Raji (cell line): Measurements from ENCODE around the gene SLC15A4.

Source experiments
- POLR2A ChIP-seq: IDR thresholded peaks from 2 replicates; pipeline ENCODE4 v1.6.1; 2011; ENCODE audit warnings: low read depth, low read length, control low read depth; ENCODE audit not compliant: insufficient read depth

SLC15A4 gene

DNA sequence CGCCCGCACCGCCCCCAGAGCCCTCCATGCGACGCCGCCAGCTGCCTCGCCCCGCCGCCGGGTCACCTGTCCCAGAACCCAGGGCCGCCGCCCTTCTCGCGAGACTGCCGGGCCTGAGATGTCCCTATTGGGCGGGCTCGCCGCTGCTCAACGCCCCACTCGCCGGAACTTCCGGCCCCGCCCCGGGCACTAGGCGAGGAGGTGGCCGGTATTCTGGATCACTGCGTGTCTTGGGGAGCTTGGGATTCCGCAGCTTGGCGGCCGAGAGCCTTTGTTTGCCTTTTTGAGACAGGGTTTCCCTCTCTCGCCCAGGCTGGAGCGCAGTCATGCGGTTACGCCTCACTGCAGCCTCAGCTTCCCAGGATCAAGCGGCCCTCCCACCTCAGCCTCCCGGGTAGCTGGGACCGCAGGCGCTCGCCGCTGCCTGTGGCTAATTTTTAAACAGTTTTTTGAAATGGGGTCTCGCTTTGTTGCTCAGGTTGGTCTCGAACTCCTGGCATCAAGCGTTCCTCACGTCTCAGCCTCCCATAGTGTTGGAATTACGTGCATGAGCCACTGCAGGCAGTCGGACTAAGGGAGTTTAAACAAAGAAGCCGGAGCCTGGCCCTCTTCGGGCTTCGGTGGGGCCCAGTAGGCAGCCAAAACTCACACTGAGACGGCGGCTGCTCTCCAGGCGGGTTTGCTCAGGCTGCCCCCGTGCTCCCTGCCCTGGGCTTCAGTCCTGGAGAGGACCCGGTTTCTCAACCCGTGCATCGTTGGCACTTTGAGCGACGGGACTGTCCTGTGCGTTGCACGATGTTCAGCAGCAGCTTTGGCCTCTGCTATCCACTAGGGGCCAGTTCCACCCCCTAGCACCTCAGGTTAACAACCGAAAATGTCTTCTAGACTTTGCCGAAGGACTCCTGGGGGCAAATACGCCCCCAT, at the start of gene SLC15A4:
Gene SLC15A4 (minus strand): TSS at position 43 of the 924 bp plus-strand sequence. CDS start 15 bp downstream, at position 28.
- peak; percentile 89 for TF ChIP-seq POLR2A

DNA sequence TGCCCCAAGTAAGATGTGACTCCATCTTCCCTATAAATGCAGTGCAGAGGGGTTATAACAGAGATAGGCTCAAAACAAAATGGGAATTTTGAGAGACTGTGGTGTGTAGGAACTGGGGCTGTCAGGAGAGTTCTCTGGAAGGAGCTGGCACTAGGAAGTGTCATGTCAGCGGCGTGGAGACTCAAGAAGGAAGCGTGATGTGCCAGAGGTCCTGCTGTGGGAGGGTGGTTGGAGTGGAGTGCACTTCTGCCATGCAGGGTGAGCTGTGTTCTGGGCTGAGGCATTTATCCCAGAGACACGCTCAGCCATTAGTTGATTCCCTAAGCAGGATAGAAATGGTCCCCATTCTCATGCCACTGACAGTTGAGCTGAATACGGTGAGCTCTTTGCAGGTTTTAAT, 48.5 kb upstream of the SLC15A4 start:
- TF ChIP-seq POLR2A, result no peak

DNA sequence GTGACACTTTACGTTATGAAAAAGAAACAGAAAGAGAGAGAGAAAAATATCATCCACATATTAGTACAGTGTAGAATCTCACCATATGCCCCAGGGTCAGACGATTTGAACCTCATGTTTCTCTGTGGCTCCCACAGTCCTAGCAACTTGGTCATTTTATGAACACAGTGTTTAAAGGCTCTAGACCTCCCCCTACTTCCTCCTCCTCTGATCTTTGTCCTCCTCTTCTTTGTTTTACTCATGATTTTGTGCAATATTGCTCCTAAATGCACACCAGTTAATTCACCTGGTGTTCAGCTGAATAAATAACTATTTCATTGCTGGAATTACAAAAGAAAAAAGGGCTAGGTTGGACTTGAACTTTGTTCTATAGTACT, 47.7 kb upstream of the SLC15A4 start:
- no peak for TF ChIP-seq POLR2A

DNA sequence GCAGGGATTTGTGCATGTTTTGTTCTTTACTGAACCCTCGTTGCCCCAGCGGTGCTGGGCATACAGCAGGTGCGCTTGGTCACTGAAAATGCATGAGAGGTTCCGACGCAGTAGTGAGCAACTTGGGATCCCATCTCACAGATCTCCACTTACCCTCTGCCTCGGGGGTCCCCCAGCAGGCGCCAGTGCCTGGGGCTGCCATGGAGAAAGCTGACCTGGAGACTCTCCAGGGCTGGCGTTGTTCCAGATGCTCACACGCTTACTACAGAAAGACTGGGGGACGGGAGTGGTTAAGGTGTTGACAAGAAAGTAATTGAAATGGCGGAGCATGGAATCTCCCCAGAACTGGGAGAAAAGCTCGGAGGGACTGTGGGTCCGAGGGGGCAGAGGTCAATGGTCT, 43.7 kb upstream of the SLC15A4 start:
- TF ChIP-seq POLR2A, result no peak

DNA sequence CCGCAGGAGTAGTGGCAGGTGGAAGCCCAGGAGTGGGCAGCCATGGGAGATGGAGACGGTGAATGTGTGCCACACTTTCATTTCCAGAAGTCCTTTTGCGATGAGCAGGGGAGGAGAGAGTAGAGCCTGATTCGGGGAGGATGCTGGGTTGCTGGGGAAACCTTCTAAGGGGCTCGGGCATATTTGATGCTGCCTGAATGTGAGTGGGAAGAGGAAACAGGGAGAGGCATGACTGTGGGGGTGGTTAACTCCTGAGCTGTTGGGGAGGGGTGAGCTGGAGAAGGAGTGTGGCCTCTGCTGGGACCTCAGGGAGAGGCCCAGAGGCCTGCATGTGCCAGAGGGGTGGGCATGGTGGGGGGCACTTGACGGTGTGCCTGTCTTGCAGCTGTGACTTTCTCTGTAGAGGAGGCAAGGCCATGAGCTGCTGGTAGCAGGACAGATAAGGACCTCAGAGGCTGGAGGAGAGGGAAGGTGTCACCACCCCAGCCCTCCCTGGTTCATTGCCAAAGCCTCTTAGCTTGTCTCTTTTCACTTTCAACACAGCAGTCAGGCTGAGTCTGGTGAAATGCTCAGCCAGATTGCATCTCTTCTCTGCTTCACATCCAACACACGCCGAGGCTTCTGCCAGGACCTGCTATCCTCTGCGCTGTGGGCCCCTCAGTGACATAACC, 40.9 kb upstream of the SLC15A4 start:
- TF ChIP-seq POLR2A, result no peak

DNA sequence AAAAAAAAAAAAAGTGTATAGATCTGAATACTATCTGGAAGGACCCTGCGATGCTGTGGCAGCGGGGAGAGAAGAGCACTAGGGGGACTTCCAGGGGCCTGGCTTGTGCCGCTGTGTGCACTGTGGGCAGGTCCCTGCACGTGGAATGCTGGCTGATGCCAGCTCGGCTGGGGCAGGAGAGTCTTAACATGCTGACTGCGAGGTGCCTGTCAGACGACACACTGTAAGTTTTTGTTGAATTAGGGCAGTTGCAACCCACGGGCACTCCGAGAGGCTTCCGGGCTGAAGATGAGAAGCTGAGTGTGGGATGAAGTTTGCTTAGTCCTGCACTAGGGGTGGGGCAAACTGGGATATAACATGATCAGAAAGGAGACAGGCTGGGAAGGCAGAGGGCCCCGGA, 40.2 kb upstream of the SLC15A4 start:
- no peak for TF ChIP-seq POLR2A

DNA sequence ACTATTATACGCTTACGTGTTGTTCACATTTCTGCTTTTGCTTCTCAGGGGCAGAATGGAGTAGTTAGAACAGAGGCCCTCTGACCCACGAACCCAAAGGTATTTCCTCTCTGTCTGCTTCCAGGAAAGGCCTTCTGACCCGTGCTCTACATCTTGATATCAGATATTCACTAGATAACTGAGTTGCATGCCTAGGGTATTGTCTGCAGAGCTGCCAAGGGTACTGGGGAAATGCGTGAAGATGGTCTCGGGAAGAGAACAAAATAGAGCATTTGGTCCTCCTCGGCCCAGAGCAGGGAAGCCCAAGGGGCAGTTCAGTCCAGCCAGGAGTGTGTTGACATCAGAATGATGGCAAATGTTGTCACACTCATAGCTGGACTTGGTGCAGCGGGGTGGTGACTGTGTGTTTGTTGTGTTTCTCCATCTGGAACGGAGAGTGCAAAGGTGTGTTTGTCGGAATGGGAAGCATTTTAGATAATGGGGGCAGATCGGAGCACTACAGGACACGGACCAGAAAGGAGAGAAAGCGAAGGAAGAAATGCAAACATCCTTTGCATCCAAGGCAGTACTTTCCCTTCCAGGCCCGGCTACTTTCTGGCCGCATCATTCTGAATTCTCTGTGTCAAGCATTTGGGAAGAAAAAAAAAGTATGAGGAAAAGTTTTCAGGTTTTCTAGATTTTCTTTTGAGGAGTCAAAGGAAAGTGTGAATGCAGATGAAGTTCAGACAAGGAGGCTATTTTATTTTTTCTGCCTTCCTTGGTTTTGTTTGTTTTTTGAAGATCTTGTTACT, 37.7 kb upstream of the SLC15A4 start:
- no peak for TF ChIP-seq POLR2A

DNA sequence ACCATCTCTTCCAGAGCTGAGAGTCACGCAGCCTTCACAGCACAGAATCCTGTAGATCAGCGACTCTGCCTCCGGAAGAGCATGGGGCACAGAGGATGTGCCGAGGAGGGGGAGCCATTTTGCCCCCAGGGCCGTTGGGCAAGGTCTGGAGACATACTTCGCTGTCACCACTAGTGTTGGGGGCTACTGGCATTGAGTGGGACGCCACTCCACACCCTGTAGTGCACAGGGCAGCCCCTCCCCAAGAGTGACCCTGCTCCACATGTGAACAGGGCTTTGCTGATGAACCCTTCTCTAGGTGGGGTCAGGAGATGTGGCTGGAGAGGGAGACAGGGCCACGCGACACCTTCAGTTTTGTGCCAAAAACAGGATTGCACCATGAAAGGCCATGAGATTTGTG, 35.6 kb upstream of the SLC15A4 start:
- TF ChIP-seq POLR2A, result no peak

DNA sequence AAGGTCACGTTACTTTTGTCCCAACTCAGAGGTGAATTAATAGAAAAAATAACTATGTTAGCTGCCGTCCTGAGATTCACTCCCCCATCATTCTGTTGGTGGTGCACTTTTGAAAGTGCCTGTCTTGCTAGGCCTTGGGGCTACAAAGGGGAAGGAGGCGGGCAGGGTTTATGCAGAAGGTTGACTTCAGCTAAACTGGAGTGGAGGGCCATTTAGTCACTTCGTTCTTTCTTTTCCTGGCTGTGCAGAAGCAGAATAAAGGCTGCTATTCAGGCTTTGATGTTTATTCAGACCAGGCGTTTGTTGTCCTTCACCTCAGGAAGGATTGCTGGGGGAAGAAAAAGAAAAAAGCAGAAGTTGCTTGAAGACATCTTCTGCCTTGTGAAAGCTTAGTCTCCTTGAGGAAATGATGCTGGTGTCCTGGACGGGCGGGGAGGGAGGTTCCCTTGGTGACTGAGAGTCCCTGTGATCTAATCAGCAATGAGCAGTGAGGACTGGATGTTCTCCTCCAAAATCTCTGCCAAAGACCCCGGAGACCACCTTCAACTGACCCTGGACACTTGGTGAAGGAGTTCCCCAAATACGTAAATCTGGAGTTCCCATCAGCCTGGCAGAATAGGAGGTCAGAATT, 33.5 kb upstream of the SLC15A4 start:
- TF ChIP-seq POLR2A, result no peak

DNA sequence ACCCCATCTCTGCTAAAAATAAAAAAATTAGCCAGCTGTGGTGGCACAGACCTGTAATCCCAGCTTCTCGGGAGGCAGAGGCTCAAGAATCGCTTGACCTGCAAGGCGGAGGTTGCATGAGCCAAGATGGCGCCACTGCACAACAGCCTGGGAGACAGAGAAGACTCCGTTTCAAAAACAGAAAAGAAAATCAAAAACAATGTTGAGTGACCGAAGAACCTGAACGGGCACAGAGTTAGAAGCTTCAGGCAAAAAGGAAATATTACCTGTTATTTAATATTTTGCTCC, 33.0 kb upstream of the SLC15A4 start:
- TF ChIP-seq POLR2A, result no peak

DNA sequence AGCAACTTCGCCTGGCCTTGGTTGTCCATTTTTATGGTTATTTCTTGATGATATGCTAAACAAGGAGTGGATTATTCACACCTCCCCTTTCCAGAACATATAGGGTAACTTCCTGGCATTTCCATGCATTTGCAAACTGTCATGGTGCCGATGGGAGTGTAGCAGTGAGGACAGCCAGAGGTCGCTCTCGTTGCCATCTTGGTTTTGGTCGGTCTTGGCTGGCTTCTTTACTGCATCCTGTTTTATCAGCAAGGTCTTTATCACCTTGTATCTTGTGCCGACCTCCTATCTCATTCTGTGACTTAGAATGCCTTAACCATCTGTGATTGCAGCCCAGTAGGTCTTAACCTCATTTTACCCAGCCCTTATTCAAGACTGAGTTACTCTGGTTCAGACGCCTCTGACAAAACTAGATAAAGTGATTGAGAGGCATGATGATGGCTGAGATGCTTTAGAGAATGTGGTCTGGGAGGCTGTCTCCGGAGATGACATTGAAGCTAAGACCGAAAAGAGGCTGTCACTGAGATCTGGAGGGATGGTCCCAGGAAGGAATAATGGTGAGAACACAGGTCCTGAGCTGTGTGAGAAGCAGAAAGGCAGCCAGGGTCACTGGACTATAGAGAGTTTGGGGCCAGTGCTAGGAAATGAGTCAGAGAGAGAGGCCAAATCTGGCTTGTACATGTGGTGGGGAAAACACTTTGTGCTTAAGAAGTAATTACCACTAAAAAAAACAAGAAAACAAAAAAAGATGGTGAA, 32.5 kb upstream of the SLC15A4 start:
- TF ChIP-seq POLR2A, result no peak

DNA sequence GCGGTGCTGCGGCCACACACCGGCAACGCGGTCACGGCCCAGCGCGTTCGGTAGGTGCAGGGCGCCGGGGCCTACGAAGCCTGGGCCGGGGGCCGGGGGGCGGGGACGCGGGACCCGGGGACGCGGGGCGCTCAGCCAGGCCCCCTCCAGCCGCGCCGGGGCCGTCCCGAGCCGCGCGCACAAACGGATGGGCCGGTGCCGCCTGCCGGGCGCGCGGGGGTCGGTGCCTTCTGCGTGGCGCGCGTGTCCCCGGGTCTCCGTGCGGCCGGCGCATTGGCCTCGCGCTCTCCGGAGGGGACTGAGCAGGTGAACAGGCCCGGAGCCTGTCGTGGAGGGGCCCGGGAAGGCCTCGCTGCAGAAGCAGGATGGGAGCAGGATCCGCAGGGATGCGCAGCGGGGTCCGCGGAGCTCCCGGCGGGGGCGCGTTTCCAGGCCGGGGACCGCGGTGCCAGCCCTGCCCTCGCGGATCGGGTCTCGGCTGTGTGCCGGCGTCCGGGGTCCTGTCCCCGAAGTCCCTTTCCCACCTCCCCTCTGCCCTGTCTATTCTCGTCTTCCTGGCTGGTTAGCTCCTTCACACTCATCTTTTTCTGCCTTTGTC, 29.9 kb upstream of the SLC15A4 start:
- TF ChIP-seq POLR2A, result no peak

DNA sequence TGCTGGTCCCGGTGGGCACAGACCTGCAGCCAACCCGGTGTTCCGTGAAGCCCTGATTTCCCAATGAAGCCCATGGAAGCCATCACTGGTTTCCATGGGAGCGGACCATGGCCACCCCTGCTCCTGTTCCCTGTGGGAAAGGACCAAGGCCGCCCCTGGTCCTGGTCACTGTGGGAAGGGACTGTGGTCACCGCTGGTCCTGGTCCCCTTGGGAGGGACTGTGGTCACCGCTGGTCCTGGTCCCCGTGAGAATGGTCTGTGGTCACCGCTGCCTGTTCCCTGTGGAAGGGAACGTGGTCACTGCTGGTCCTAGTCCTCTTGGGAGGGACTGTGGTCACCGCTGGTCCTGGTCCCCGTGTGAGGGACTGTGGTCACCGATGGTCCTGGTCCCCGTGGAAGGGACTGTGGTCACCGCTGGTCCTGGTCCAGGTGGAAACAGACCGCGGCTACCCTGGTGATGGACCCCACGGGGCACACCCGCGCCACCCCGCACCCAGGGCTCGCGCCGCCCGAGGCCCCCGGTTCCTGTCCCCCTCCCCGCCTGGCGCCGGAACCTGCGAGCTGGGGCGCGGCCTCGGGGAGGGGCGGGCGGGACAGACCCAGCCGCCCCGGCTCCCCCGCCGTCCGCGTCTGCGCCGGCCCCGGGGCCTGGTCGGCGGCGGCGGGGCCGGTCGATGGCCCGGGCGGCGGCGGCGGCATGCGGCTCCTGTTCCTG, 29.3 kb upstream of the SLC15A4 start, which contains the start of gene GLT1D1:
Gene GLT1D1 (plus strand): TSS at position 594 of the 715 bp plus-strand sequence. CDS start 104 bp downstream, at position 698.
- no peak for TF ChIP-seq POLR2A
